Jurkat, Clone E6-1 (cell line): Measurements from ENCODE around the gene GPAT3.
A peak's percentile ranks its signal among the peaks of the same experiment; 100 is the strongest.

ENCODE experiments used
- DNase-seq: peaks from one replicate; pipeline ENCODE4 v3.0.0-alpha.2; 2011; ENCODE audit warnings: low read depth, low spot score
- H3K4me3 ChIP-seq: 2 replicates; pipeline ENCODE4 v1.5.1; 2011; ENCODE audit warnings: mild to moderate bottlenecking, low read length, control low read depth, moderate library complexity

GPAT3 gene

DNA sequence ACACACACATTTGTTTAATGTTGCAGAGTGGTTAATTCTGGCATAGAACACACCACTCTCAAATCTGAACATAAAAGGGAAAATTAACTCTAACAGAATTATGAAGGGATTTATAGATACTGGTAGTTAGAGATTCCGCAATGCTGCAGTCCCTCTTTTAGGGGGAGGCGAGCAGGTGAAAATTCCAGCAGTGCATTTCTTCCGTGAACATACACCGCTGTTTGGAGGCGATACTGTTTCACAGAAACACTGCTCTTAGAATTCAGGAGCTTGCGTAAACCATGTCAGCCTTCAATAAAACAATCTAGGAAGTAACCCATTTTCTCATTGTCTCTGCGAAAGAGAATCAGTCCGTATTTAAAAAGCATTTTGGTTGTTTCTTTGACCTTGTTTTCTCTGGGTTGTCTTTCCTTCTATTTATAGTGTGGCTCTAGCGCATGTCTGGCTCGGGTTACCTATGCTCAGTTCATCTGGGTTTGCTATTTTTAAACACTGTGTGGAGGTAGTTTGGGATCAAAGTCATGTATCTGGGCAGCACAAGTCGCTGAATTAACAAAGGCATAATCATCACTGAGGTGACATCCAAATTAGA is 90.4 kb downstream of the GPAT3 start:
- H3K4me3 ChIP-seq: no peak overlapping the region
- no peak for DNase-seq

DNA sequence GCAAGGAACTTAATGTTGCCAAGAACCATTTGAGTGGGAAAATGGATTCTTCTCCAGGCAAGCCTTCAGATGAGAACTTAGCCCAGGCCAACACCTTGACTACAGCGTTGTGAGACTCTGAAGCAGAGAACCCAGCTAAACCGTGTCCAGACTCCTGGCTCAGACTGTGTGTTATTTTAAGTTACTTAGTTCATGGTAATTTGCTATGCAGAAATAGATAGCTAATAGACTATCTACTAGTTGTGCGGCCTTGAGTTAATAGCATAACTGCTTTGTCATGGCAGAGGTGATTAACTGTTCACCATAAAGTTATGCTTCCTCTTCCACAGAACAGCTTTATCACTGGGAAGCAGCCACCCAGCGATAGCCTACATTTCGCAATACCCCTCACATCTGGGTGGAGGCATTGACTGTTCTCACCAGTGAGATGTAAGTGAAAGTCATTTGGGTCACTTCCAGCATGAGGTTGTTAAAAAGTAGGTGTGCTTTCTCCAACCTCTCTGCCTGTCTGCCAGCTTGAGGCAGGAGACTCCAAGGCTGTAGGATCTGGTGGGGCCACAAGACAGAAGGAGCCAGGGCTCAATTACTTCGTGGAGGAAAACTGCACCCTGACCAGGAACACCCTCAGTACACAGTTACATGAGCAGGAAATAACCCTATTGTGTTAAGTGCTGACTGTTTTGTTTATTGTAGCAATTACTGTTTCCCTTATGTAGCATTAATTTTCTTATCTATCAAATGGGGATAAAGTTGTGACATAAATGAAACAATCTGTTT is 94.2 kb downstream of the GPAT3 start:
- H3K4me3 ChIP-seq: no peak overlapping the region
- peak; percentile 25 for DNase-seq

DNA sequence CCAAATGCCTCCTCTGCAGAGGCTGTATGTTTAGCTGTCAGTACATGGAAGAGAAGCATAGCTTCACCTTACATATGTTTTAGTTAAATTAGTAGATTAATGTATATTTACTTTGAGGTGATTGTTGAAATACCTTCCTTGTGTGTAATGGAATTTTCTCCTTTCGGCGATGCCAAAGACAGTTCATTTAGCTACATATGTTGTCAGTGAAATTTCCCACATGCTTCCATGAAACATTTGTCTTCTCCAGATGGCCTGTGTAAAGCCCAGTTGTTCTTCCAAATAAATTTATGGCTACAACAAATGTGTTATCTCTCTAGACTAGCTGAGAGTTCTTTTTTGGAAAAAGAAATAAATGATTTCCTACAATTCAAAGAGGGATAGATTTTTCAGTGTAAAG is 95.2 kb downstream of the GPAT3 start:
- H3K4me3 ChIP-seq: no peak overlapping the region
- DNase-seq: no peak

DNA sequence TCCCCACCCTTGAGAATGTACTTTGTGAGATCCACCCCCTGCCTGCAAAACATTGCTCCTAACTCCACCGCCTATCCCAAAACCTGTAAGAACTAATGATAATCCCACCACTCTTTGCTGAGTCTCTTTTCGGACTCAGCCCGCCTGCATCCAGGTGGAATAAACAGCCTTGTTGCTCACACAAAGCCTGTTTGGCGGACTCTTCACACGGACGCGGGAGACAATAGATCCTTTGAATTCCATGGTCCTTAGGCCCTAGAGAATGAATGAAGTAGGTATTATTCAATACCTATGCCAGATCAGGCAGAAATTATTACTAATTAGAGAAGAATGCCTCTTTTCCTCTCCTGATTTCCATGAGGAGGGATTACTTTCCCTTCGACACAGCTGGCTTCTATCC is 101.0 kb downstream of the GPAT3 start:
- H3K4me3 ChIP-seq: no peak overlapping the region
- no peak for DNase-seq

DNA sequence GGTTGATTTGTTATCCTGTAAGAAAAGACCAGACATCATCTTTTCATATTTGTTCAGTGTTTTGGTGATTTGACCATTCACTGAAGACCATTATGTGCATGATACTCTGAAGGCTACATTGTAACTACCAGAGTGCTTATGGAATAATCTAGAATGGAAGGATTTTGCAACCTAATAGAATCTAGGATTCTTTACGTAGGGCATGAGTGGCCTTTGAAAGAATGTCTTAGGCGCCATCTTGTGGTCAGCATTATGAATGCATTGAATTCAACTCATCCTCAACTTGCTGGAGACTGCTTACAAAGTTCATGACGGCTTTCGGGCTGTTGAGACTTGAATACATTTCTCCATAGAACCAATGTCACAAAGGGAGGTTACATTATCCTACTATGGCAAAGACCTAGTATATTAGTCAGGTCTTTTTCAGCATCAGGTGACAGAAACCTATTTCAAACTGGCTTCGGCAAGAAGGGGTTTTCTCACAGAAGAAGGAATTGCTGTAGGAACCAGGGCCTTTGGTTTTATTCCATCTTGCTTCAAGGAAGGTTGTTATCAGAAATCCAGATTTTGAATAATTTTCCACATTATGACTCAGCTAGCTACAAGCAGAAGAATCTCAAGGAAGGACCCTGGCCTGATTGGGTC is 104.1 kb downstream of the GPAT3 start:
- peak; percentile 70 for DNase-seq

DNA sequence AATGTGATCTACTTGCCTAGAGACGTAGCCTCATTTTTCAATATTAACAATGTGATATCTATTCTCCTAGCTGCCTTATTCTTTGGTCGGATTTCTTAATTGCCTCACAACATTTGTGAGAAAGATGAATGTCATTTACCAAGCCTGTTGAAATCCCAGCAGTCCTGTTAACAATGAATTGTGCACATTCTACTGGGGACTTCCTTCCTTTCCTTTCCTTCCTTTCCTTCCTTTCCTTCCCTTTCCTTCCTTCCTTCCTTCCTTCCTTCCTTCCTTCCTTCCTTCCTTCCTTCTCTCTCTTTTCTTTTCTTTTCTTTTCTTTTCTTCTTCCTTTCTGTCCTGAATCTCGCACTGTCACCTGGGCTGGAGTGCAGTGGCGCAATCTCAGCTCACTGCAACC is 107.1 kb downstream of the GPAT3 start:
- no peak overlapping the region for H3K4me3 ChIP-seq
- no peak for DNase-seq

More for the DNA sequence above, 104.1 kb downstream of the GPAT3 start:
- no peak overlapping the region for H3K4me3 ChIP-seq

DNA sequence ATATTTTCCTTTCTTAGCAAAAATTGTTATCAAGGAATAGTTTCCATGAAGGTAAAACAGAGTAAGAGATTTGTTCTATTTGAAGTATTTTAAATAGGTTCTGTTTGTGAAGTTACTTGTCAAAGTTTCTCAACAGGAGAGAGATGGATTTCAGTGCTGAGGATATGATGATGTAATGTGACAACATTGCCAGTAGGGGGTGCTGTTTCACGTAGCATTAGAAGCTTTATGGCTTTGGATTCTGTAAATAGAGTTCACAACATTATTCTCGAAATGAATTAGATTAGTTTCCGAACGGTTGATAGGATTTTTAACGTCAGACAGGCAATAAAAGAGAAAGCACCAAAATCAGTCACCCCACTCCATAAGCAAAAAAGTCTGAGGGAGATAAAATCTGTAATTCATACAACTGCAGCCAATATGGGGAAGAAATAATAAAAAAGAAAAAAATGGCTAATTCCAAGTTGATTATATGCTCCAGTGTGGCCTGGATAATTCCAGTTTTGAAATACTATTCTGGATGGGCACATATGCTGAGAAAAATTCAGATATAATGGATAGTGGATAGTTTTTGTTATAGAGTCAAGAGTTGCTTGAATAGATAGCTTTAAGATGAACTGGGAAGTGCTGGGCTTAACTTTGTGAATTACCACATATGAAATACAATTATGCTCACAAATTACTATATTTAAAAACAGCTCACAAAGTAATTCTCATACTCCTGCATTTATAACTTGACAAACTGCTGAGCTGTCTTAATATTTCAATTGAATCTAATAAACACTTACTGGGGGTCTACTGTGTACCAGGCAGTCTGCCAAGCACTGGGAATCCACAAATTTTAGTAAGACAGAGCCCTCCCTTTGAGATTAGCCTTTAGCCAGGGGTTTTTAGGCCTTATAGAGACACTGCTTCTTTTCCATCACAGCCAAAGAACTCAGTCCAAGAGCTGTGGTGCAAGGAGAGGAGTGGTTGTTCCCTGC is 109.1 kb downstream of the GPAT3 start:
- no peak overlapping the region for H3K4me3 ChIP-seq
- peak; percentile 63 for DNase-seq

DNA sequence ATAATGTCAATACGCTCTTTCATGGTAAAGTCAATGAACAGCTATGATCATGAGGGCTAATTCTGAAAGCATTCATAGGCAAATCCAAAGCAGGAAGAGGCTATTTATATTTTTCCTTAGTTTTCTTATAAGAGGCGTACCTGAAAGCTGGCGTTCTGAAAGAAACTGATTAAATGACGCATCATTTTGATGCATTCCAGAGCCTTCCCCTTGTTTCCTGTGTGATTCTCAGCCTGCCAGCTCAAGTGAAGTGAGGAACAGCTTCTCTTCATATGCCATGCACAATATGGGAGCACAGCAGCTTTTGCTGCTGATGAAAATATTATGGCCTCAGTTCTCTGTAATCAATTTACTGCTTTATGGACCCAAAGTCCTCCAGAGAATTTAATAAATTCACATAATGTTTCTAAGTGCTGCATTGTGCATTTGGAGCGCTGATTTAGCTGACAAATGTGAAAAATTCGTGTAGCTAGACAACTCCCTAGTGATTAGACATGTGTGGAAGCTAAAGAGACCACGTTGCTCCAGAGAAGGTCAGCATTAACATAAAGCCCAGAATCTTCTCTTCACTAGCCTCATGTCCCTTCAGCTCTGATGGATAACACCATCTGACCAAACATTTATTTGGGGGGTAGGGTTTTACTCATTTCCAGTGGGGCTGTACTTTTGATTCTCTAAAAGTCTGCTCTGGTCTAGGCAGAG is 110.8 kb downstream of the GPAT3 start:
- no peak for DNase-seq

DNA sequence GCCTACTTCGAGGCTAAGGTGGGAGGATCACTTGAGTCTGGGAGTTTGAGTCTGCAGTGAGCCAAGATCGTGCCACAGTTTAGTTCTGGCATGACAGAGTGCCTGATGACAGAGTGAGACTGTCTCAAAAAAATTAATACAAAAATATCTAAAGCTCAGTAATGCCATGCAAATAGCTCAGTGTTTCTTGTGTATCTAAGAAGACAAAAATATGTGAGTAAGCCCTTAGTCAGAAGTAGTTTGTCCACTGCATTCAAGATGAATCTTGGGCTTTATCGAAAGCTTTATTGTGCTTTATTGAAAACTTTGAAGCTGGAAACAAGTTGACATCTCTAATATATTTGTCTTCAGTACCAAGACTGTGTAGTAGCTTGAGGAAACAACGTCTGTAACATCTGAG is 115.9 kb downstream of the GPAT3 start:
- H3K4me3 ChIP-seq: no peak overlapping the region
- DNase-seq: no peak

More for the DNA sequence above, 110.8 kb downstream of the GPAT3 start:
- H3K4me3 ChIP-seq: no peak overlapping the region
